ENCODE measurements around the gene ACKR2.

ACKR2 gene

GRCh38 chr3:42809202-42809601 is at the start of gene ACKR2:
Gene ACKR2 (plus strand): TSS chr3:42809445. CDS start chr3:42864503, 55,058 bp downstream.
- DNase-seq (ENCODE audit: low read depth, low spot score) = no peak
- no peak for TF ChIP-seq CTCF (IDR thresholded peaks at IDR 0.05; ENCODE audit: low read depth, low read length)
- H3K4me3 ChIP-seq (ENCODE audit: low read depth, low read length) = no peak within 1 kb of the TSS
- in situ Hi-C loops (cut with HindIII; ENCODE audit: low sequenced_read_pairs) = no loop called here

- no peak for DNase-seq (ENCODE audit: low read depth, low spot score)
- in situ Hi-C loops (cut with HindIII; ENCODE audit: low sequenced_read_pairs) = no loop called here
- TF ChIP-seq CTCF (IDR thresholded peaks at IDR 0.05; ENCODE audit: low read depth, low read length) = no peak
- no peak overlapping the region for H3K4me3 ChIP-seq (ENCODE audit: low read depth, low read length)
These were observed 47.1 kb upstream of the ACKR2 start for GRCh38 chr3:42762046-42762724.

- no peak for TF ChIP-seq CTCF (IDR thresholded peaks at IDR 0.05; ENCODE audit: low read depth, low read length)
- no peak overlapping the region for H3K4me3 ChIP-seq (ENCODE audit: low read depth, low read length)
- in situ Hi-C loops (cut with HindIII; ENCODE audit: low sequenced_read_pairs) = no loop called here
- DNase-seq (ENCODE audit: low read depth, low spot score) = no peak
These were observed 46.2 kb upstream of the ACKR2 start for GRCh38 chr3:42763021-42763420.

GRCh38 chr3:42764115-42764514 is 45.1 kb upstream of the ACKR2 start:
- no peak for TF ChIP-seq CTCF (IDR thresholded peaks at IDR 0.05; ENCODE audit: low read depth, low read length)
- in situ Hi-C loops (cut with HindIII; ENCODE audit: low sequenced_read_pairs) = no loop called here
- DNase-seq (ENCODE audit: low read depth, low spot score) = no peak
- no peak overlapping the region for H3K4me3 ChIP-seq (ENCODE audit: low read depth, low read length)

- TF ChIP-seq CTCF (IDR thresholded peaks at IDR 0.05; ENCODE audit: low read depth, low read length) = no peak
- H3K4me3 ChIP-seq (ENCODE audit: low read depth, low read length) = no peak overlapping the region
- in situ Hi-C loops (cut with HindIII; ENCODE audit: low sequenced_read_pairs) = no loop called here
- no peak for DNase-seq (ENCODE audit: low read depth, low spot score)
These were observed 44.5 kb upstream of the ACKR2 start for GRCh38 chr3:42764561-42765295.

- H3K4me3 ChIP-seq (ENCODE audit: low read depth, low read length) = no peak overlapping the region
- TF ChIP-seq CTCF (IDR thresholded peaks at IDR 0.05; ENCODE audit: low read depth, low read length) = no peak
- DNase-seq (ENCODE audit: low read depth, low spot score) = no peak
- in situ Hi-C loops (cut with HindIII; ENCODE audit: low sequenced_read_pairs) = no loop called here
These were observed 39.6 kb upstream of the ACKR2 start for GRCh38 chr3:42769477-42770131.

Measured in astrocyte of the spinal cord (primary cell).